Activated B cell treated with CpG ODN at 0.5 μM for 24 hours (primary cell): Measurements from ENCODE around the gene PRR15L. TPM values are rescaled to one million over a fixed set of nuclear protein-coding genes. Genes with fewer than 3 reads are reported as not detected.

Experiments
- ATAC-seq: fragments of 200-7000 bp; cut with Tn5 transposase; one replicate; pipeline ENCODE4 v1.10.0; 2021; ENCODE audit warnings: low read depth, mild to moderate bottlenecking, moderate library complexity
- CTCF ChIA-PET: fragments of 350-600 bp; sonication (Branson Sonifier 250); formaldehyde crosslinking; loops from one replicate; lab custom pipeline; 2021; ENCODE audit warnings: antibody characterized with exemption; lab: Charles Lee
- POLR2A ChIA-PET: fragments of 350-600 bp; sonication (Branson Sonifier 250); formaldehyde crosslinking; loops from one replicate; lab custom pipeline; 2021; ENCODE audit warnings: antibody characterized with exemption; lab: Charles Lee
- DNase-seq: peaks from one replicate; pipeline ENCODE4 v3.0.0; 2022
- H3K27ac Mint-ChIP-seq: one replicate; pipeline ENCODE4 v1.8.0; 2020; ENCODE audit warnings: mixed read lengths
- H3K27me3 Mint-ChIP-seq: one replicate; pipeline ENCODE4 v1.8.0; 2021; ENCODE audit warnings: mixed read lengths
- H3K36me3 Mint-ChIP-seq: one replicate; pipeline ENCODE4 v1.8.0; 2021; ENCODE audit warnings: low read depth, mixed read lengths
- H3K4me1 Mint-ChIP-seq: one replicate; pipeline ENCODE4 v1.8.0; 2021; ENCODE audit warnings: mixed read lengths
- H3K4me3 Mint-ChIP-seq: one replicate; pipeline ENCODE4 v1.8.0; 2020; ENCODE audit warnings: mild to moderate bottlenecking, mixed read lengths
- H3K9me3 Mint-ChIP-seq: one replicate; pipeline ENCODE4 v1.8.0; 2020; ENCODE audit warnings: mixed read lengths
- CTCF ChIP-seq: fragments of 200-600 bp; IDR thresholded peaks from one replicate; pipeline ENCODE4 v1.8.0; 2022; ENCODE audit warnings: antibody characterized with exemption, mild to moderate bottlenecking
- intact Hi-C: fragments of 100-400 bp; cut with micrococcal nuclease; formaldehyde crosslinking; loops from one replicate; pipeline ENCODE4 v1.15.1; 2024
- total RNA-seq: library from RNA; stranded (reverse); gene quantifications from 2 replicates; pipeline ENCODE4 v1.2.3, GENCODE V29; 2022

The PRR15L gene
- total RNA-seq, 1 donor from 2014 or later, result not detected

GRCh38 chr17:47914306-47914948, 43.3 kb downstream of the PRR15L start:
- ChIA-PET CTCF (no interaction called here), POLR2A (interaction anchor here (0.7 kb wide), 1 partner anchor 419 kb away, joined by 6 read pairs; no protein-coding TSS in a partner anchor)
- ATAC-seq, result no peak

GRCh38 chr17:47913050-47913449, 44.6 kb downstream of the PRR15L start:
- DNase-seq (no peak), ATAC-seq (no peak)
- ChIA-PET POLR2A (no interaction called here), CTCF (no interaction called here)
- Mint-ChIP-seq H3K36me3 (peaks cover 57% of the 10 kb centered on the region), H3K4me3 (no peak overlapping the region), H3K27me3 (no peaks in the 10 kb centered on the region), H3K27ac (no peak overlapping the region), H3K4me1 (peaks cover 9% of the 10 kb centered on the region), H3K9me3 (no peaks in the 10 kb centered on the region)
- no peak for TF ChIP-seq CTCF
- intact Hi-C loops, result no loop called here

More at GRCh38 chr17:47914306-47914948, 43.3 kb downstream of the PRR15L start:
- intact Hi-C loops, result no loop called here
- H3K4me1 Mint-ChIP-seq, result peaks cover 4% of the 10 kb centered on the region
- H3K27me3 Mint-ChIP-seq, result no peaks in the 10 kb centered on the region
- DNase-seq, result no peak
- peak overlapping the region; percentile 5 for H3K27ac Mint-ChIP-seq
- H3K36me3 Mint-ChIP-seq, result peaks cover 56% of the 10 kb centered on the region
- no peaks in the 10 kb centered on the region for H3K9me3 Mint-ChIP-seq
- no peak overlapping the region for H3K4me3 Mint-ChIP-seq
- no peak for TF ChIP-seq CTCF

GRCh38 chr17:47907932-47908562, 49.6 kb downstream of the PRR15L start:
- CTCF ChIA-PET, result interaction anchor here (0.5 kb wide), 1 partner anchor 11 kb away, joined by 3 read pairs; no protein-coding TSS in a partner anchor
- no peak overlapping the region for H3K27ac Mint-ChIP-seq

GRCh38 chr17:47906443-47906842, 51.2 kb downstream of the PRR15L start:
- peaks cover 62% of the 10 kb centered on the region for H3K36me3 Mint-ChIP-seq
- ATAC-seq (no peak), DNase-seq (no peak)
- intact Hi-C loops, result no loop called here
- H3K4me1 Mint-ChIP-seq, result peaks cover 31% of the 10 kb centered on the region
- no peak overlapping the region for H3K27ac Mint-ChIP-seq
- CTCF ChIA-PET, result no interaction called here
- POLR2A ChIA-PET, result interaction anchor here (3.1 kb wide), 1 partner anchor 11 kb away, joined by 10 read pairs; no protein-coding TSS in a partner anchor
- TF ChIP-seq CTCF, result no peak
- H3K9me3 Mint-ChIP-seq, result no peaks in the 10 kb centered on the region
- no peaks in the 10 kb centered on the region for H3K27me3 Mint-ChIP-seq
- no peak overlapping the region for H3K4me3 Mint-ChIP-seq

More at GRCh38 chr17:47907932-47908562, 49.6 kb downstream of the PRR15L start:
- peaks cover 28% of the 10 kb centered on the region for H3K4me1 Mint-ChIP-seq
- intact Hi-C loops, result no loop called here
- H3K9me3 Mint-ChIP-seq, result no peaks in the 10 kb centered on the region
- no peak for TF ChIP-seq CTCF
- no peak overlapping the region for H3K4me3 Mint-ChIP-seq
- H3K36me3 Mint-ChIP-seq, result peaks cover 55% of the 10 kb centered on the region
- POLR2A ChIA-PET, result interaction anchor here (1.4 kb wide), 1 partner anchor 12 kb away, joined by 3 read pairs; no protein-coding TSS in a partner anchor
- no peak for ATAC-seq
- no peaks in the 10 kb centered on the region for H3K27me3 Mint-ChIP-seq
- DNase-seq, result no peak

GRCh38 chr17:47905221-47905733, 52.4 kb downstream of the PRR15L start:
- no peak overlapping the region for H3K27ac Mint-ChIP-seq
- ChIA-PET POLR2A (interaction anchor here (3.1 kb wide), 1 partner anchor 10 kb away, joined by 10 read pairs; no protein-coding TSS in a partner anchor), CTCF (no interaction called here)
- ATAC-seq (no peak), DNase-seq (no peak)
- peaks cover 62% of the 10 kb centered on the region for H3K36me3 Mint-ChIP-seq
- intact Hi-C loops, result no loop called here
- no peak overlapping the region for H3K4me3 Mint-ChIP-seq
- no peaks in the 10 kb centered on the region for H3K27me3 Mint-ChIP-seq
- TF ChIP-seq CTCF, result no peak
- H3K4me1 Mint-ChIP-seq, result peaks cover 31% of the 10 kb centered on the region
- no peaks in the 10 kb centered on the region for H3K9me3 Mint-ChIP-seq
